CD4-positive, CD25-positive, alpha-beta regulatory T cell (primary cell): ENCODE measurements around the gene SMS. TPM values are rescaled to one million over a fixed set of nuclear protein-coding genes. Genes with fewer than 3 reads are reported as not detected.

Experiments
- ATAC-seq, 2 donors: fragments of 150-1000 bp; cut with Tn5 transposase; one replicate each; pipeline ENCODE4 v1.10.0; 2021; ENCODE audit warnings: low read depth in 2 of 2, moderate number of reproducible peaks in 2 of 2, moderate library complexity in 1 of 2
- DNase-seq, 3 donors: peaks; one replicate each; pipeline versions ENCODE4 v3.0.0 to v3.0.0-alpha.2; 2012 to 2022; ENCODE audit warnings: mixed read lengths in 1 of 3
- H3K27ac ChIP-seq: one replicate; pipeline ENCODE4 v1.7.0; 2013; ENCODE audit warnings: mild to moderate bottlenecking, low read length; ENCODE audit not compliant: insufficient read depth, poor library complexity, severe bottlenecking
- H3K27me3 ChIP-seq: one replicate; pipeline ENCODE4 v1.7.0; 2013; ENCODE audit warnings: low read length; ENCODE audit not compliant: control insufficient read depth, insufficient read depth
- H3K36me3 ChIP-seq: one replicate; pipeline ENCODE4 v1.7.0; 2013; ENCODE audit warnings: mild to moderate bottlenecking, low read length, moderate library complexity; ENCODE audit not compliant: control insufficient read depth, insufficient read depth
- H3K4me1 ChIP-seq: 2 replicates; pipeline ENCODE4 v1.7.0; 2013; ENCODE audit warnings: mild to moderate bottlenecking, low read length; ENCODE audit not compliant: insufficient read depth, control insufficient read depth, poor library complexity, severe bottlenecking
- H3K4me3 ChIP-seq: one replicate; pipeline ENCODE4 v1.7.0; 2013; ENCODE audit warnings: low read depth, mild to moderate bottlenecking, low read length, moderate library complexity
- H3K9me3 ChIP-seq, 2 experiments: 1 replicate in 1 of 2; 2 replicates in 1 of 2; pipeline ENCODE4 v1.7.0; 2013; ENCODE audit warnings: low read length in 2 of 2, mild to moderate bottlenecking in 1 of 2, moderate library complexity in 1 of 2; ENCODE audit not compliant: control insufficient read depth in 2 of 2
- H3K27ac Mint-ChIP-seq, 3 donors: one replicate each; pipeline ENCODE4 v1.8.0; 2020 to 2022; ENCODE audit warnings: mild to moderate bottlenecking in 3 of 3, mixed read lengths in 3 of 3, moderate library complexity in 2 of 3
- H3K27me3 Mint-ChIP-seq: one replicate; pipeline ENCODE4 v1.8.0; 2022; ENCODE audit warnings: mild to moderate bottlenecking, mixed read lengths
- H3K36me3 Mint-ChIP-seq: one replicate; pipeline ENCODE4 v1.8.0; 2020; ENCODE audit warnings: mixed read lengths
- H3K4me1 Mint-ChIP-seq, 4 donors: one replicate each; pipeline ENCODE4 v1.8.0; 2020 to 2022; ENCODE audit warnings: mixed read lengths in 4 of 4, mild to moderate bottlenecking in 1 of 4
- H3K4me3 Mint-ChIP-seq, 4 donors: one replicate each; pipeline ENCODE4 v1.8.0; 2020 to 2022; ENCODE audit warnings: mild to moderate bottlenecking in 4 of 4, mixed read lengths in 4 of 4, moderate library complexity in 3 of 4
- H3K9me3 Mint-ChIP-seq, 7 donors: one replicate each; pipeline ENCODE4 v1.8.0; 2020 to 2022; ENCODE audit warnings: mixed read lengths in 7 of 7, mild to moderate bottlenecking in 3 of 7, moderate library complexity in 2 of 7
- polyA plus RNA-seq, 4 donors: library from polyadenylated mRNA; unstranded; fragments of 300-500 nt; fragmentation: Illumina TruSeq; gene quantifications; one replicate each; pipeline ENCODE4 v1.2.3, GENCODE V29; 2021
- total RNA-seq: library from RNA; stranded (reverse); gene quantifications from one replicate; pipeline ENCODE4 v1.2.3, GENCODE V29; 2022

SMS gene
- total and polyA plus RNA-seq, 5 donors from 2014 or later = 24.0 to 105 (median 69.1) TPM

- no peak for DNase-seq
- Histone ChIP-seq H3K4me3 (no peak overlapping the region), H3K4me1 (peaks cover 17% of the 10 kb centered on the region), H3K27me3 (no peaks in the 10 kb centered on the region), H3K27ac (no peak overlapping the region), H3K9me3 (no peaks in the 10 kb centered on the region), H3K36me3 (no peaks in the 10 kb centered on the region)
- Mint-ChIP-seq H3K36me3 (no peaks in the 10 kb centered on the region), H3K27ac (peak overlapping the region in 2 of 3 donors; percentile 23 to 82), H3K9me3 (peaks cover 0 to 1% (median 0%) of the 10 kb centered on the region in 7 donors), H3K4me1 (peaks cover 0 to 71% (median 40%) of the 10 kb centered on the region in 4 donors), H3K4me3 (peak overlapping the region in 2 of 4 donors; percentile 2 to 39), H3K27me3 (no peaks in the 10 kb centered on the region)
- ATAC-seq = no peak
These were observed 20.3 kb downstream of the SMS start for GRCh38 chrX:21960569-21961541.

- H3K36me3 ChIP-seq = no peaks in the 10 kb centered on the region
- Mint-ChIP-seq H3K4me1 (peaks cover 0 to 65% (median 42%) of the 10 kb centered on the region in 4 donors), H3K9me3 (peaks cover 0 to 1% (median 0%) of the 10 kb centered on the region in 7 donors), H3K27me3 (no peaks in the 10 kb centered on the region), H3K4me3 (no peak overlapping the region), H3K27ac (peak overlapping the region in 2 of 3 donors; percentile 28 to 40), H3K36me3 (peaks cover 4% of the 10 kb centered on the region)
- DNase-seq (no peak), ATAC-seq (no peak)
- H3K4me1 ChIP-seq = peaks cover 17% of the 10 kb centered on the region
- no peaks in the 10 kb centered on the region for H3K9me3 ChIP-seq
- H3K27ac ChIP-seq = no peak overlapping the region
- no peak overlapping the region for H3K4me3 ChIP-seq
- H3K27me3 ChIP-seq = no peaks in the 10 kb centered on the region
These were observed 21.9 kb downstream of the SMS start for GRCh38 chrX:21962361-21962760.

- no peaks in the 10 kb centered on the region for H3K27me3 ChIP-seq
- no peak overlapping the region for H3K4me3 Mint-ChIP-seq
- no peak overlapping the region for H3K4me3 ChIP-seq
- H3K4me1 ChIP-seq = peaks cover 17% of the 10 kb centered on the region
- H3K4me1 Mint-ChIP-seq = peaks cover 0 to 57% (median 34%) of the 10 kb centered on the region in 4 donors
- peaks cover 0 to 1% (median 0%) of the 10 kb centered on the region in 7 donors for H3K9me3 Mint-ChIP-seq
- H3K27me3 Mint-ChIP-seq = no peaks in the 10 kb centered on the region
- ATAC-seq = no peak
- peak overlapping the region in 1 of 3 donors; percentile 10 for H3K27ac Mint-ChIP-seq
- H3K9me3 ChIP-seq = no peaks in the 10 kb centered on the region
- H3K27ac ChIP-seq = no peak overlapping the region
- no peak for DNase-seq
- no peaks in the 10 kb centered on the region for H3K36me3 ChIP-seq
- peaks cover 8% of the 10 kb centered on the region for H3K36me3 Mint-ChIP-seq
These were observed 22.8 kb downstream of the SMS start for GRCh38 chrX:21963269-21963668.

- Histone ChIP-seq H3K9me3 (no peaks in the 10 kb centered on the region), H3K27me3 (no peaks in the 10 kb centered on the region), H3K4me1 (peaks cover 17% of the 10 kb centered on the region), H3K36me3 (no peaks in the 10 kb centered on the region), H3K27ac (no peak overlapping the region), H3K4me3 (no peak overlapping the region)
- no peak for DNase-seq
- peaks cover 8% of the 10 kb centered on the region for H3K36me3 Mint-ChIP-seq
- peaks cover 0 to 1% (median 0%) of the 10 kb centered on the region in 7 donors for H3K9me3 Mint-ChIP-seq
- no peak for ATAC-seq
- no peak overlapping the region for H3K4me3 Mint-ChIP-seq
- peaks cover 0 to 51% (median 29%) of the 10 kb centered on the region in 4 donors for H3K4me1 Mint-ChIP-seq
- H3K27me3 Mint-ChIP-seq = no peaks in the 10 kb centered on the region
- H3K27ac Mint-ChIP-seq = peak overlapping the region in 1 of 3 donors; percentile 10
These were observed 23.4 kb downstream of the SMS start for GRCh38 chrX:21963731-21964405.

- no peaks in the 10 kb centered on the region for H3K9me3 Mint-ChIP-seq
- no peak overlapping the region for H3K27ac ChIP-seq
- H3K9me3 ChIP-seq = no peaks in the 10 kb centered on the region
- H3K36me3 ChIP-seq = no peaks in the 10 kb centered on the region
- H3K27me3 ChIP-seq = no peaks in the 10 kb centered on the region
- no peak for DNase-seq
- peak overlapping the region in 1 of 3 donors; percentile 48 for H3K27ac Mint-ChIP-seq
- no peak overlapping the region for H3K4me3 Mint-ChIP-seq
- peaks cover 8% of the 10 kb centered on the region for H3K36me3 Mint-ChIP-seq
- peaks cover 4 to 24% (median 7%) of the 10 kb centered on the region in 4 donors for H3K4me1 Mint-ChIP-seq
- no peaks in the 10 kb centered on the region for H3K4me1 ChIP-seq
- no peaks in the 10 kb centered on the region for H3K27me3 Mint-ChIP-seq
- ATAC-seq = no peak
- no peak overlapping the region for H3K4me3 ChIP-seq
These were observed 26.4 kb downstream of the SMS start for GRCh38 chrX:21966866-21967265.

- Mint-ChIP-seq H3K36me3 (peaks cover 8% of the 10 kb centered on the region), H3K27me3 (no peaks in the 10 kb centered on the region), H3K9me3 (no peaks in the 10 kb centered on the region), H3K27ac (no peak overlapping the region), H3K4me1 (peaks cover 6 to 27% (median 12%) of the 10 kb centered on the region in 4 donors), H3K4me3 (no peak overlapping the region)
- DNase-seq (no peak), ATAC-seq (no peak)
- Histone ChIP-seq H3K4me3 (no peak overlapping the region), H3K4me1 (peaks cover 7% of the 10 kb centered on the region), H3K27ac (no peak overlapping the region), H3K9me3 (no peaks in the 10 kb centered on the region), H3K27me3 (no peaks in the 10 kb centered on the region), H3K36me3 (no peaks in the 10 kb centered on the region)
These were observed 27.8 kb downstream of the SMS start for GRCh38 chrX:21968333-21968732.

GRCh38 chrX:21970326-21970725 is 29.8 kb downstream of the SMS start:
- Histone ChIP-seq H3K27me3 (no peaks in the 10 kb centered on the region), H3K27ac (no peak overlapping the region), H3K9me3 (no peaks in the 10 kb centered on the region), H3K36me3 (no peaks in the 10 kb centered on the region), H3K4me3 (no peak overlapping the region), H3K4me1 (peaks cover 15% of the 10 kb centered on the region)
- Mint-ChIP-seq H3K9me3 (no peaks in the 10 kb centered on the region), H3K4me1 (peaks cover 15 to 31% (median 22%) of the 10 kb centered on the region in 4 donors), H3K36me3 (peaks cover 14% of the 10 kb centered on the region), H3K27me3 (no peaks in the 10 kb centered on the region), H3K27ac (peak overlapping the region in 1 of 3 donors; percentile 17), H3K4me3 (no peak overlapping the region)
- no peak for DNase-seq
- ATAC-seq = no peak
